PC-9 (cell line): Measurements from ENCODE around the gene HLTF. TPM values are rescaled to one million over a fixed set of nuclear protein-coding genes. Genes with fewer than 3 reads are reported as not detected.

Experiments used
- BruUV-seq: library from RNA; stranded (reverse); fragments of 400-500 nt; replicated peaks from 2 replicates; lab custom pipeline; 2021; lab: Mats Ljungman, UMichigan
- CTCF ChIA-PET: fragments of 300-600 bp; sonication (Branson Sonifier 250); formaldehyde crosslinking; loops from one replicate; lab custom pipeline; 2022; ENCODE audit warnings: antibody characterized with exemption; lab: Charles Lee
- POLR2A ChIA-PET: fragments of 300-600 bp; sonication (Branson Sonifier 250); formaldehyde crosslinking; loops from one replicate; lab custom pipeline; 2022; ENCODE audit warnings: antibody characterized with exemption; ENCODE audit not compliant: unreplicated experiment; lab: Charles Lee
- DNase-seq, 2 experiments: peaks; one replicate each; pipeline versions ENCODE4 v3.0.0 to v3.0.0-alpha.2; 2015 to 2022; ENCODE audit warnings: mixed read lengths in 1 of 2
- H2AFZ ChIP-seq: fragments of 200-600 bp; sonication (generic); 2 replicates; pipeline ENCODE4 v1.8.1; 2017; ENCODE audit warnings: antibody characterized with exemption
- H3F3A ChIP-seq: fragments of 200-600 bp; sonication (generic); 2 replicates; pipeline ENCODE4 v1.8.1; 2017; ENCODE audit warnings: antibody characterized with exemption, mild to moderate bottlenecking, low read depth; ENCODE audit not compliant: insufficient read depth
- H3K27ac ChIP-seq: fragments of 200-600 bp; sonication (generic); 2 replicates; pipeline ENCODE4 v1.6.1; 2016; ENCODE audit warnings: mixed run types
- H3K27me3 ChIP-seq: fragments of 200-600 bp; sonication (generic); 2 replicates; pipeline ENCODE4 v1.6.1; 2016; ENCODE audit warnings: low read depth, mixed run types; ENCODE audit not compliant: insufficient read depth
- H3K36me3 ChIP-seq: fragments of 200-600 bp; sonication (generic); 2 replicates; pipeline ENCODE4 v1.6.1; 2016; ENCODE audit warnings: low read depth, mixed run types
- H3K4me1 ChIP-seq: fragments of 200-600 bp; sonication (generic); replicated peaks from 2 replicates; pipeline ENCODE4 v1.6.1; 2016; ENCODE audit warnings: mixed run types; ENCODE audit not compliant: insufficient read depth
- H3K4me2 ChIP-seq: fragments of 200-600 bp; sonication (generic); 2 replicates; pipeline ENCODE4 v1.6.1; 2017; ENCODE audit warnings: mixed run types
- H3K4me3 ChIP-seq: fragments of 200-600 bp; sonication (generic); 2 replicates; pipeline ENCODE4 v1.6.1; 2016; ENCODE audit warnings: mixed run types
- H3K79me2 ChIP-seq: fragments of 200-600 bp; sonication (generic); 2 replicates; pipeline ENCODE4 v1.6.1; 2017; ENCODE audit warnings: low read depth, mixed run types
- H3K9me2 ChIP-seq: fragments of 200-600 bp; sonication (generic); 2 replicates; pipeline ENCODE4 v1.8.1; 2017; ENCODE audit warnings: mild to moderate bottlenecking; ENCODE audit not compliant: insufficient read depth
- H3K9me3 ChIP-seq: fragments of 200-600 bp; sonication (generic); 2 replicates; pipeline ENCODE4 v1.8.1; 2016; ENCODE audit warnings: low read depth; ENCODE audit not compliant: insufficient read depth
- H4K20me1 ChIP-seq: fragments of 200-600 bp; sonication (generic); 2 replicates; pipeline ENCODE4 v1.8.1; 2017; ENCODE audit not compliant: insufficient read depth
- EZH2 ChIP-seq: fragments of 200-600 bp; sonication (generic); IDR thresholded peaks from 2 replicates; pipeline ENCODE4 v1.8.0; 2017; ENCODE audit warnings: antibody characterized with exemption, low read depth
- intact Hi-C: fragments of 100-400 bp; cut with micrococcal nuclease; formaldehyde crosslinking; loops from one replicate; pipeline ENCODE4 v1.10.0; 2022; ENCODE audit not compliant: unreplicated experiment
- total RNA-seq: library from RNA; stranded (reverse); gene quantifications from 2 replicates; pipeline ENCODE4 v1.2.3, GENCODE V29; 2021
- TF ChIP-seq, protein P1 (sequence below): fragments of 200-600 bp; sonication (generic); conservative IDR thresholded peaks from 2 replicates; pipeline ENCODE4 v1.6.1; 2017; ENCODE audit warnings: mixed run types, antibody characterized with exemption, mild to moderate bottlenecking, moderate library complexity

HLTF gene
- total RNA-seq, 1 experiment from 2014 or later: 38.3 TPM

DNA sequence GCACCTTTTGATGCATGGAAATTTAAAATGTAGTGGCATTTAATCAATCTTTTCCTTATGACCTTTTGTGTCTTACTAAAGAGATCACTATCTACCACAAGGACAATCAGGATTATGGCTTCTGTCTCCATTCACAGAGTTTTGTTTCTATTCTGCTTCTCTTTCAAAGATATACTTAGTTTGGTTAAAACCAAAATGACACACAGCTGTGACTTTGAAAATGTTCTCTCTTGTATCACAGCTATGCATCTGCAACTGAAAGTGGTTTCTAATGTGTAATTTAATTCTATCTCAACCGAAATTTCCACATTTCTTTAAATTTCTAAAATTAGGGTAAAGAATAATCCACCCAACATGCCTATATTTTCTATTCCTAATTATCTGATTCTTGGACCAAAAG lies 27.7 kb downstream of the HLTF start:
- no peaks in the 10 kb centered on the region for H4K20me1 ChIP-seq
- BruUV-seq: no TSS peak
- H2AFZ ChIP-seq: no peak overlapping the region
- DNase-seq: no peak
- H3F3A ChIP-seq: no peaks in the 10 kb centered on the region
- ChIA-PET CTCF (no interaction called here), POLR2A (no interaction called here)
- H3K9me3 ChIP-seq: no peaks in the 10 kb centered on the region
- H3K4me3 ChIP-seq: no peak overlapping the region
- H3K4me2 ChIP-seq: no peak overlapping the region
- H3K9me2 ChIP-seq: no peaks in the 10 kb centered on the region
- intact Hi-C loops: no loop called here
- TF ChIP-seq, protein P1, sequence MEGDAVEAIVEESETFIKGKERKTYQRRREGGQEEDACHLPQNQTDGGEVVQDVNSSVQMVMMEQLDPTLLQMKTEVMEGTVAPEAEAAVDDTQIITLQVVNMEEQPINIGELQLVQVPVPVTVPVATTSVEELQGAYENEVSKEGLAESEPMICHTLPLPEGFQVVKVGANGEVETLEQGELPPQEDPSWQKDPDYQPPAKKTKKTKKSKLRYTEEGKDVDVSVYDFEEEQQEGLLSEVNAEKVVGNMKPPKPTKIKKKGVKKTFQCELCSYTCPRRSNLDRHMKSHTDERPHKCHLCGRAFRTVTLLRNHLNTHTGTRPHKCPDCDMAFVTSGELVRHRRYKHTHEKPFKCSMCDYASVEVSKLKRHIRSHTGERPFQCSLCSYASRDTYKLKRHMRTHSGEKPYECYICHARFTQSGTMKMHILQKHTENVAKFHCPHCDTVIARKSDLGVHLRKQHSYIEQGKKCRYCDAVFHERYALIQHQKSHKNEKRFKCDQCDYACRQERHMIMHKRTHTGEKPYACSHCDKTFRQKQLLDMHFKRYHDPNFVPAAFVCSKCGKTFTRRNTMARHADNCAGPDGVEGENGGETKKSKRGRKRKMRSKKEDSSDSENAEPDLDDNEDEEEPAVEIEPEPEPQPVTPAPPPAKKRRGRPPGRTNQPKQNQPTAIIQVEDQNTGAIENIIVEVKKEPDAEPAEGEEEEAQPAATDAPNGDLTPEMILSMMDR: no peak
- no peak for TF ChIP-seq EZH2
- H3K79me2 ChIP-seq: no peaks in the 10 kb centered on the region
- H3K27me3 ChIP-seq: no peaks in the 10 kb centered on the region
- no peak overlapping the region for H3K27ac ChIP-seq
- H3K36me3 ChIP-seq: peaks cover 24% of the 10 kb centered on the region
- no peaks in the 10 kb centered on the region for H3K4me1 ChIP-seq

DNA sequence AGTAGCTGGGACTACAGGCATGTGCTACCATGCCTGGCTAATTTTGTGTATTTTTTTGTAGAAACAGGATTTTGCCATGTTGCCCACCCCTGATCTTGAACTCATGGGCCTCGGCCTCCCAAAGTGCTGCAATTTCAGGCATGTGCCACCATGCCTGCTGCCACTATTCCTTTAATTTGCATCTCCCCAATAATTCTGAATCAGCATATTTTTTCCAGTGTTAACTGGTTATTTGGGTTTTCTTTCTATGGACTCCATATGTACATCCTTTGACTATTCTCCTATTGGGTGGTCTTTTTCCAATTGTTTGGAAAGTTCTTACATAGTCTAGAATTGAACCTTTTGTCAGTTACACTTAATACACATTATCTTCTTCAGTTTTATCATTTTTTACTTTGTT lies 28.1 kb downstream of the HLTF start:
- Histone ChIP-seq H3K4me2 (no peak overlapping the region), H3K79me2 (no peaks in the 10 kb centered on the region), H4K20me1 (no peaks in the 10 kb centered on the region), H3K4me3 (no peak overlapping the region), H3K4me1 (no peaks in the 10 kb centered on the region), H3K36me3 (peaks cover 24% of the 10 kb centered on the region), H2AFZ (no peak overlapping the region), H3K27me3 (no peaks in the 10 kb centered on the region), H3F3A (no peaks in the 10 kb centered on the region), H3K9me3 (no peaks in the 10 kb centered on the region), H3K27ac (no peak overlapping the region), H3K9me2 (no peaks in the 10 kb centered on the region)
- ChIA-PET CTCF (no interaction called here), POLR2A (no interaction called here)
- DNase-seq: no peak
- TF ChIP-seq, protein P1: no peak
- TF ChIP-seq EZH2: no peak
- intact Hi-C loops: no loop called here
- BruUV-seq: no TSS peak

DNA sequence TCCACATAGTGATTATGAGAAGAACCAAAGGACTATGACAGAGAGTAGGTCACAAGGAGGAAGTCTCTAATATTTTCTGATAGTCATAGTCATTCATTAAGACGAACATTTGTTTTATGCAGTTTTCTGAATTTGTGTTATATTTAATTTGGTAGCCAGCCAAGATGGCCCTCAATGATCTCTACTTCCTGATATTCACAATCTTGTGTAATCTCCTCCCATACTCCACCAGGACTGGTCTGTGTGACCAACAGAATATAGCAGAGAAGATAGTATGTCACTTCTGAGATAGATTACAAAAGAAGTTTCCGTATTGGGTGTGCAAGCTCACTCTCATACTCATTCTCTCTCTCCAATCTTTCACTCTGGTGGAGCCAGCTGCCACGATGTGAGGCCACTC lies 30.8 kb downstream of the HLTF start:
- Histone ChIP-seq H3K36me3 (peaks cover 30% of the 10 kb centered on the region; the same call in 1 of the 2 replicates), H2AFZ (no peak overlapping the region)

More for the DNA sequence above, 30.8 kb downstream of the HLTF start:
- no peaks in the 10 kb centered on the region for H3K27me3 ChIP-seq
- ChIA-PET POLR2A (no interaction called here), CTCF (no interaction called here)
- H3K4me3 ChIP-seq: no peak overlapping the region
- TF ChIP-seq, protein P1: no peak
- TF ChIP-seq EZH2: no peak
- H3K4me1 ChIP-seq: no peaks in the 10 kb centered on the region
- no peak overlapping the region for H3K27ac ChIP-seq
- H3F3A ChIP-seq: no peaks in the 10 kb centered on the region
- no peak for DNase-seq
- BruUV-seq: no TSS peak
- no peaks in the 10 kb centered on the region for H3K9me2 ChIP-seq
- no peaks in the 10 kb centered on the region for H3K9me3 ChIP-seq
- intact Hi-C loops: no loop called here
- no peaks in the 10 kb centered on the region for H3K79me2 ChIP-seq
- H4K20me1 ChIP-seq: no peaks in the 10 kb centered on the region
- H3K4me2 ChIP-seq: no peak overlapping the region
